Measurements from ENCODE around the gene IL12A.
A peak's percentile ranks its signal among the peaks of the same experiment; 100 is the strongest.

The IL12A gene

GRCh38 chr3:160001850-160002623 lies 13.4 kb downstream of the IL12A start:
- TF ChIP-seq CTCF (conservative IDR thresholded peaks at IDR 0.05) (no peak), ZFX (IDR thresholded peaks at IDR 0.05) (no peak)

DNA sequence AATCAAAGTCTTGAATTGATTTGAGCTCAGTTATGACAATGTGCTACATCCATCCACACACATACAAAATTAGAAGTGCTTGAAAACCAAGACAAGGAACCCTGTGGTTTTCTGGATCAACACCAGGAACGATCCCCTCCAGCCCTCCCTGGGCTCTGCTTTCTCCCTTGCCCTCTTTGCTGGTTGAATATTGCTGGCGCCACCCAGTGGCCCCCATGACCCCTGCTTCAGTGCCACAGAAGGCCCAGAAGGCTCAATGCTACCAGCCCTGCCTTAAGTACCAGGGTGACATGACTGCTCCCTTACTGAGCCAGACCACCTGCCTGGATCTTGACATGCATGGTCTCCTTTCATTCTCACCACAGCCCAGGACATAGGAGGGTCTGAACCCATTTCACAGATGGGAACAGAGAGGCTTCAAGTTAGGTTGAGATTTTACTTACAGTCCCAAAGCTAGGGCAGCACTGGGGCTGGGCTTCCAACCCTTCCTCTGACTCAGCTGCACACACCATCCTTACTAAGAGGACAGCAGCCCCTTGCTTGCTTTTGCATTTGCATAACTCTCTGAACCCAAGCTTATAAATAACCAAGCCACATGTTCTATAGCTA lies 15.0 kb downstream of the IL12A start:
- H3K27ac ChIP-seq: no peak overlapping the region
- TF ChIP-seq ZFX (IDR thresholded peaks at IDR 0.05) (no peak), CTCF (conservative IDR thresholded peaks at IDR 0.05) (peak; percentile 79)

More at GRCh38 chr3:160001850-160002623, 13.4 kb downstream of the IL12A start:
- H3K27ac ChIP-seq: no peak overlapping the region

DNA sequence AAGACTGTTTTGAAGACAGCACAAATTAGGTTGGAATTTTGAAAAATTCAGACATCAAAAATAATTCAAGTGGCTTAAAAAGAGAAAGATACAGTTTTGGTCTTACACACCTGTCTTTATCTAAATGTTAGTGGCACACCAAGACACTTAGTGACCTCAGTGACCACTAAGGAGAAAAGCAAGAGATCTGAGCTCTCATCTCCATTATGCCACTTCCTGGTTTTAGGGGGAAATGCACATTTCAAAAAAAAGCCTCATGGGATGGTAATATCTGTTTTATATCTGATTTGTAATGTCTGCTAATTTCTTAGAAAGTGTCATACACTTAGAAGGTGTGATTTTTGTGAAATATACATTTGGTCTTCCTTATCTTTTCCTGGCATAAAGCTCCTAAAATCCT lies 16.4 kb downstream of the IL12A start:
- H3K27ac ChIP-seq: no peak overlapping the region
- TF ChIP-seq CTCF (conservative IDR thresholded peaks at IDR 0.05): no peak
- no peak for TF ChIP-seq ZFX (IDR thresholded peaks at IDR 0.05)

GRCh38 chr3:160006282-160007163 lies 17.9 kb downstream of the IL12A start:
- no peak overlapping the region for H3K27ac ChIP-seq
- TF ChIP-seq ZFX (IDR thresholded peaks at IDR 0.05) (no peak), CTCF (conservative IDR thresholded peaks at IDR 0.05) (peak; percentile 98)

- TF ChIP-seq ZFX (IDR thresholded peaks at IDR 0.05): no peak
- no peak for TF ChIP-seq CTCF (conservative IDR thresholded peaks at IDR 0.05)
- H3K27ac ChIP-seq: no peak overlapping the region
These were observed 20.3 kb downstream of the IL12A start for GRCh38 chr3:160008961-160009360.

- H3K27ac ChIP-seq: no peak overlapping the region
- no peak for TF ChIP-seq CTCF (conservative IDR thresholded peaks at IDR 0.05)
- TF ChIP-seq ZFX (IDR thresholded peaks at IDR 0.05): no peak
These were observed 20.9 kb downstream of the IL12A start for GRCh38 chr3:160009525-160009924.
